ENCODE measurements around the gene DNASE1L1.

- no peak for TF ChIP-seq CTCF (IDR thresholded peaks at IDR 0.05; ENCODE audit: low read length)
- no peak for TF ChIP-seq EZH2 (IDR thresholded peaks at IDR 0.05; ENCODE audit: borderline replicate concordance, low read length)
Observed at GRCh38 chrX:154430479-154430878, 21.4 kb upstream of the DNASE1L1 start.

All from OCI-LY1 (cell line).